NCI-H526 (cell line): Measurements from ENCODE around the gene EIPR1.
A peak's percentile ranks its signal among the peaks of the same experiment; 100 is the strongest.
"Not testable (repeated sequence)": the region's sequence is repeated elsewhere in the genome, so short reads cannot be mapped to it uniquely, and the experiment has no call there.

Experiments
- DNase-seq, 2 experiments: peaks; one replicate each; lab custom pipeline; 2025; lab: John Stamatoyannopoulos, UW

Gene EIPR1

DNA sequence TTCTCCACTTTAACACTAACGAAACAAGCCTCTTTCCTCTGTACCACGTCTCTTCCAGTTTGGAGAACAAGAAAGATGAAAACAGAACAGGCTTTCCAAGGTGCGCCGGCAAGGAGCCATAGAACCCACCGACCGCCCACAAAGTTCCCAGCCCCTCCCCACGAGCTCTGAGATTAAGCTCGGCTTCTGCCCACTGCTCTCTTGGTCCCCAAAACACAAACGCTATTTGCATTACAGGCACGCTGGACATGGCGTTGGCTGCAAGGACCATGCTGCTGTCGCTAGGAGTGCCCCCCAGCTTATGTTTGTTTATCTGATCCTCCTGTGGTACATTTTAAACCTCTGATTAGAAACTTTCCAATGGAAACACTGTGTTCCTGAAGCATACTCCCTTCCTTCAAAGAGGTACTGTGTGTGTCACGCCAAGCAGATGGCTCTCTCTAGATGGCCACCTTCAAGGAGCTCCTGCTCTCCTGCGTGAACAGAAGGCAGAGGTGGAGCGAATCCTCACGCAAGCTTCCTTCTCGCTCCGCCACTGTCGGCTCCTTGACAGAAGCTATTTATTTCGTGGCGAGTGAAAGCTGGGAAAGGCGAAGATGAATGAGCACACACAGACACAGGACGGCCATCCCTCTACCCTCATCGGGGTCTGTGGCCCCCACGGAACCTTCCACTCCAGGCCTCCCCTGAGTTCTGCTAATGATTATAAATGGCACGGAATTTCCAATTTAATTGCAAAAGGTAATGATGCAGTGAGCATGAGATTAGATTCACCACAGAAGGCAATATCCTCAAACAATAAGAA, 166.2 kb downstream of the EIPR1 start:
- DNase-seq, result no peak

DNA sequence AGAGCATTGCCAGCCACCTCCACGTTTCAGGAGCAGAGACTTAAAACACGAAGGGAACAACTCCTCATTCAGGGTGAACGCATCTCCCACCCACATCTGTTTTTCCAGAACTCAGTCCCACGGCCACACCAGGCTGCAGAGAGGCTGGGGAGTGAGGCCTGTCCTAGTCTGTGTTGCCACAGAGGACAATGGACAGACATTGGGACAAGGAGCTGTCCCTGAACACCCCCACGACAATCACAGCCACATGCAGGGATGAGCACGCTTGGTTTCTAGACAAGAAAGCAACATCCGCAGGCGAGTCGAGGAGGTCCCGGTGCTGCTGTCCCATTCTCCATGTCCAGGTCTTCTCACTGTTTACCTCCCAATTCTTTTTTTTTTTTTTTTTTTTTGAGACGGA, 167.4 kb downstream of the EIPR1 start:
- DNase-seq, result no peak

DNA sequence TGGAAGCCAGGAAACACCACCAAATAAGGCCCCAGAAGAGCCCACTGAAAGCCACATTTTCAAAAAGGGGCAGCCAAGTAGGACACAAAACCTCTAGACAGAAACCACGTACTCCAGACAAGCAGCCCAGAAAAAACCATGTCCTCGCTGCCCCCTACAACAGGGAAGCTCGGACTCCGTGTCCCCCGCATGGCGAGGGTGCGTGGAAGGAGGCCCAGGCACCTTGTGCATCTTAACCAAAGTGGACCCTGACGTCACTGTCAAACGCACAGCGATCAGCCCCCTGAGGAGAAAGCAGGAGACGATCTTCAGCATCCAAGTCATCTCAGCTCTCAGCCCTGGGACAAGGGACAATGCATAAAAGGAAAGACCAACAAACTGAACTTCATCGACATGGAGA, 168.4 kb downstream of the EIPR1 start:
- DNase-seq, result no peak

DNA sequence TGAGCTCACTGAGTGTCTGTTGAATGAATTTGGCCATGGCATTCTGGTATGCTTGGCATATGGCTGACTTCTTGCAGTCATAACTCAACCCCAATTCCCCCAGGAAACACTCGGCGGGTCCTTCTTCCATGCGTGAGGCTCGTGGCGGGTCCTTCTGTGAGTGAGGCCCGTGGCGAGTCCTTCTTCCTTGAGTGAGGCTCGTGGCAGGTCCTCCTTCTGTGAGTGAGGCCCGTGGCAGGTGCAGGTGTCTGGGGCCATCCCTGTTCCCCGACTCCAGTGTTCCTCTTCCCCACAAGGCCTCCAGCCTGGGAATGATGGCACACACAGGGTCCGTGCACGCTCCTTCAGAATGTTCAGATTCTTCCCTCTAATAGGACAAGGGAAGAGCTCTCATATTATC, 169.0 kb downstream of the EIPR1 start:
- DNase-seq, result no peak

DNA sequence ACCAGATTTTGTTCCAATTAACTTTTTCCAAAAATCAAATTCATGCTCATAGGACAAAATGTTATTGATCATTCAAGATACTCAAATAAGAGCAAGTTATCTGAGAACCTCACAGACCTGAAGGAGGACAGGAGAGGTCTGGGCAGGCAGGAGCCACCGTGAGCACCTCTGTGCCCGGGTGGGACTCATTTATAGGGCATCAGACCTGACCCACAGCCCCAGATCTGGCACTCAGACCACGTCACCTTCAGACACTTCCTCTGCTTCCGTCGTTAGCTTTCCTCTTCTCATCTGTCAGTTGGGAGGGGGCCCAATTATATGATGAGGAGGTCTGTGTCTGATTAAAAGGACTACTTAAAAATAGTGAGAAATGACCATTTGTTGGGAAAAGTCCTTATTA, 169.4 kb downstream of the EIPR1 start:
- no peak for DNase-seq

DNA sequence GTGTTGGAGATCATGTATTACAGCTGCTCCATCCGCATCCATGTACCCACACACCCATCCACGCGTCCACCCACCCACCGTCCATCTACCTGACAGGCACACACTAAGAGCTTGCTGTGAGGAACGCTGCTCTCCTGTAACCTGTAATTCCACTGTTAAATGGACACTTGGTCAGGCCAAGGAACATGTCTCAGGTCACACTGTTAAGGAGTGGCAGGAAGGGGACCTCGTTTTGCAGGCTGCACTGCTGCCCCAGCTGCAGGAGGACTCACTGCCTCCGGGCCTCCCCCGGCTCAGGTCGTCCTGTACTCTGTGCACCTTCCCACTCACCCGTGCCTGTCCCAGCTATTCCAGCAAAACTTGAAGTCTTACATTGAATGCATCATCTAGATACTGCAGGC, 170.5 kb downstream of the EIPR1 start:
- no peak for DNase-seq

DNA sequence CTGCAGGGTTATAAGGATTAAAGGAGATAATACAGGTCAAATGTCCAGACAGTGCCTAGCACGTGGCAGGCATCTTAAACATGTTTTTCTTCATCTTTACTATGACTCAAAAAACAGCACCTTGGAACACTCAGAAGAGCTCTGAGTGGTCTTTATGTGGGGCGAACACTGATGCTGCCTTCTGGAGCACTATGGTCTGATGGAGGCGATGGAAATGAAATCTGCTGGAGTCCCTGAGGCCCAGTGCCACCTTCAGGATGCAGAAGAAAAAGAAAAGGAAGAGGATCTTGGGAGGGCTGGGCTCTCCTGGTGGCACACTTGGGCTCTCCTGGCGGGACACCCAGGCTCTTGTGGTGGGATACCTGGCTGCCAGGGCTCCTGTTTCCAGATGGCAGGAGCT, 171.8 kb downstream of the EIPR1 start:
- no peak for DNase-seq

DNA sequence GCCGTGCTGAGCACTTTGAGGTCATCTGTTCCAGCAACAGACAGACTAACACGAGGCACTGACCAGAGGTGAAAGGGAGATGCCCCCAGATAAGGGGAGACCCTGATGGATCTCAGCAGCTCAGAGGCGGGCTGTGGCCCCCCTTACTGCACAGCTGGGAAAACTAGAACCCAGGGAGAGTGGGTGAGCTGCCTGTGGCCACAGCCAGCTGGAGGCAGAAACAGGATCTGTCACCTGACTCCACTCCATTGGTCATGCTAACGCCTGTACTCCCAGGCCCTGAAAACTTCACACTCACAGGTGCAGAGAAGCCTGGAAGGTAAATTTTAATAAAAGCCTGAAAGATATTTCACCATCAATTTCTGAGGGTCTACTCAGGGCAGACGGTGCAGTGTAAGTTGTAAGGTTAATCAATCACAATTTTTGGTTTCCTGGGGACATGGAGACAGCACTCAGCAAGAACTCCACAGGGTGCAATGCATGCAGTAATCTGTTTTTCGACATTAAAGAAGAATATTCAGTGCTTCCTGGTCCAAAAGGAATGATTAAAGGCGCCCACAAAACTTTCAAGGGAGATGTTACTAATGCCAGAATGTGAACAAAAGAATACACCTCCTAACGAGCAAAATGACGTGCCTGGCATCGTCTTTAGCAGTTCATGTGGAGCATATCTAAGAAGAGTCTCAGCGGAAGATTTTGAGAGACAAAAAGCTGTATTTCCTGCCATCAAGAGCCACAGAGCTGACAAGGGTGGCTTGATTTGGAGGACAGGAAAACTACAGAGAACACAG, 173.4 kb downstream of the EIPR1 start:
- DNase-seq, result no peak

DNA sequence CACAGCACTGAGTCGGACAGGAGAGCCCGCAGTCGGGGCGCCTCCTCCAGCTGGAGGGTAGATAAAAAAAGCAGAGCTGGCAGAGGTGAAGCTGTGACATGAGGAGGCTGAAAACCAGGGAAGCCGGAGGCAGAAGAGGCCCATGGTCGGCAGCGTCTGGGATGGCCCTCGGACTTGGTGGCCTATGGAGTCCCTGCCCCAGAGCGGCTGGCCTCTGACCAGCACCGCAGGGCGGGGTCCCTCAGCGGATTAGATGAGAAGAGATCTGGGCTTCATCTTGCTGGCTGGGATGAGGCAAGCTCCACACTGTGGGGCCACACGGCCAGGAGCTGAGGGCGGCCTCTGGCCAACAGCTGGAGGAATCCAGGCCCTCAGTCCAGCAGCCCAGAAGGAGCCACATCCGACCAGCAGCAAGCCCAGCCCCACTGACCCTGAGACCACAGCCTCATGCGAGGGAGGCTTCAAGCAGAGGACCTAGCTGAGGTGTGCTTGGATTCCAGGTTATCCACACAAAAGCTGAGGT, 174.1 kb downstream of the EIPR1 start:
- DNase-seq, result no peak

DNA sequence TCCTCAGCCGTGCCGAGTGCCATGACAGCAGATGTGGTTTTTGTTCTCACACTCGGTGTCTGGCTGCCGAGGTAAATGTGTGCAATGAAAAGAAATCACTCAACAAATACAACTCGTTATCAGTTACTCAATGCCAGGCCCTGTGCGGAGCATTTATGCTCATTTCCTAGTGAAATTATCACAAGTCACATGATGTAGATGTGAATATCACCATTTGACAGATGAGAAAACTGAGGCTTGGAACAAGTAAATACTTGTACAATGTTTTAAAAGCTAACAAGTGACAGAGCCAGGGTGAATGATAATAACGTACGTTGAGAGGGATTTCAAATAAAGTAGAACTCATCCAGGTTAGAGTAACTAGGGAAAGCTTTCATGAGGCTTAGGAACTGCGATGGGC, 174.7 kb downstream of the EIPR1 start:
- DNase-seq, result no peak

DNA sequence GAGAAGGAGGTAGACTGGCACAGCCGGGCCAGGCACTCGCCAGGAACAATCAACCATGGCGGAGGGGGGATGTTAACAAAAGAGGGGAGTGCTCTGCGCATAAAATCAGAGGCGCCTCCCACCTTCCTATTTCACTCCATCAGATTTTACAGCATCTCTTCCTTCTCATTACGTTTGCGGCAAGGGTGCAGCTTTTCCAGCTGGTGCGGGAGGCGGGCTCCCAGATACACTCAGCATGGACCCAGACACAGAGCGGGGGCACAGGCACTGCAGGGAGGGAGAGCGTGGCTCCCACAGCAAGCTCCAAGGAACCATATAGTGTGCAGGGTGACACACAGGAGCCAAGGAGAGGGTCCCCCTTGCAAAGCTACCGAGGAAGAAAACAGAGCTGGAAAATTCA, 176.3 kb downstream of the EIPR1 start:
- no peak for DNase-seq

DNA sequence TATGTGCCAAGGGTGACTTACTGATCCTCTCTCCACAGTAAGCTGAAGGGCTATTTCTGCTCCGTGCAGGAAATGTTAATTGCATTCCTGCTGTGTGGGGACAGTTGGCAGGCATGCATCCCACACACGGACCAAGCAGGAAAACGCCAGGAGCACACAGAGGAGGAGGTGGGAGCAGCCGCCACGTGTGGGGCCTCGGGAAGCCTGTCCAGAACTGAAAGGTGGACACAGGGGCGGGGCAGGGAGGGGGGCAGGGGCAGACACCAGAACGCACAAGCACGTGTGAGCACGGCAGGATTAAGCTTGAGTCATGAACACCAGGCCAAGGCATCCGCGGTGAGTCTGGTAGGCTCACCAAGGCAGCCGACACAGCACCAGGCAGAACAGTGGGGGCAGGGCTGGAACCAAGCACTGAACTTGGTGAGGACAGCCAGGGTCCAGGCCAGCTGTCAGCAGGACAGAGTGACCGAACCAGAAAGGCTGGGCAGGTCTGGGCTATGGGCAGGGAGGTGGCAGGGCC, 177.1 kb downstream of the EIPR1 start:
- no peak for DNase-seq

DNA sequence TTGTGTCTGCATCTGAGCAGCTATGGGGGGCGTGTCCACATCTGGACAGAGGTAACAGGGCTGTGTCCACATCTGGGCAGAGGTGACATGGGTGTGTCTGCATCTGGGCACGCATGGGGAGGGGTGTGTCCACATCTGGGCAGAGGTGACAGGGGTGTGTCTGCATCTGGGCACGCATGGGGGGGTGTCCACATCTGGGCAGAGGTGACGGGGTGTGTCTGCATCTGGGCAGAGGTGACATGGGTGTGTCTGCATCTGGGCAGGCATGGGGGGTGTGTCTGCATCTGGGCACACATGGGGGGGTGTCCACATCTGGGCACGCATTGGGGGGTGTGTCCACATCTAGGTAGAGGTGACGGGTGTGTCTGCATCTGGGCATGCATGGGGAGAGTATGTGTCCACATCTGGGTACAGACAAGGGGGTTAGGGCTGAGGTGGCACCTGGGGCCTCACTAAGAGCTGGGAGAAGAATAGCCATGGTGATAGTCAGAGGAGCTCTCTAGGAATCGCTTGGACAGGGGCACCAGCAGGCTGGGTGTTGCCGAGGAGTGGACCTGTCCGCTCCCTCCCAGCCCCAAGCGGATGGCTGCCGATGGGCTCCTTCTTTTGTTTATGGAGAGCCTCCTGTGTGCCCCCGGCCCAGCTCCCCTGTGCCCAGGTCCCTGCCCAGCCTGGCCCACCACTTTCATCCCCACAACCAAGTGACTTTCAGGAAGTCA, 177.8 kb downstream of the EIPR1 start:
- no peak for DNase-seq

DNA sequence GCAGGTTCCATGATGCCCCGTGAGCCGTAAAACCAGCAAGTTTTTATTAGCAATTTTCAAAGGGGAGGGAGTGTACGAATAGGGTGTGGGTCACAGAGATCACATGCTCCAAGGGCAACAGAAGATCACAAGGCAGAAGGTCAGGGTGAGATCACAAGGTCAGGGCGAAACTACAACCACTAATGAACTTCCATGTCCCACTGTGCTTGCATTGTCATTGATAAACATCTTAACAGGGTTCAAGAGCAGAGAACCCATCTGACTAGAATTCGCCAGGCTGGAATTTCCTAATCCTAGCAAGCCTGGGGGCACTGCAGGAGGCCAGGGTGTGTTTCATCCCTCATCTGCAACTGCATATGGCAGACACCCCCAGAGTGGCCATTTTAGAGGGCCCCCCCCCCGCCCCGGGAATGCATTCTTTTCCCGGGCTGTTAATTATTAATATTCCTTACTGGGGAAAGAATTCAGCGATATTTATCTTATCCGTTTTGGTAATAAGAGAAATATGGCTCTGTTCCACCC, 178.9 kb downstream of the EIPR1 start:
- not testable (repeated sequence) for DNase-seq

DNA sequence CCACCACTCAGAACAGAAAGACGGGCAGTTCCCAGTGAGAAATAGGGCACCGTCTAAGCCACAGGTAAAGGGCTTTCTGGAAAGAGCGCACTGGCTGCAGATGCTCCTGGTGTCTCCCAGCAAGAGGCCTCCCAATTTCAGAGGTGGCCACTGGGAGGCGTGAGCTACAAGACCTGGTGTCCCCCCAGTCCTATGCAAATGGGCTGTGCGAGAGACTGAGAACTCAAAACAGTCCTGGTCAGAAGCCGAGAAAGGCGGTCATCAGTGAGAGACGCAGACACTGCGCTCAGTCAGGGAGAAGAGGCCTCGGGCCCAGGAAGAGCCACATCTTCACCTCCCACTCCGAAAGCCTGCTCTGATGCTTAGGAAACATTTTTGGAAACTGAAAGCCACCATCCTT, 179.5 kb downstream of the EIPR1 start:
- DNase-seq, result peak; percentile 64 to 83

DNA sequence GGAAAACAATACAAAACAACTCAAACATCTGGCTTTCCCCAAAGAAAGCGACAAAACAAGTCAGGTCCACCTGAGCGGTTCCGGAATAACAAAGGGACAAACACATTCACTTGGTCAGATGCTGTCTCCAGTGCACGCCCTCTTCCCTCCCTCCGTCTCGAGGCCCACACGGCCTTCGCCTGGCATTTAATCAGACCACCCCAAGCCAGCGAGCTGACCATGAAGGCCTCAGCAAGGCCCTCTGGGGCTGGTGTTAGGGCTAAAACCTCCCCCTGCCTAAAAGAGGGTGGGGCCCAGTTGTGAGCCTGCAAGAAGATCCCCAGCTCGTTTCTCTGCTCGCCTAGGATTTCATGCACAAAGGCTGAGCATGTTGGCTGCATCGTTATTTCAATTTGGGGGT, 180.3 kb downstream of the EIPR1 start:
- no peak for DNase-seq

DNA sequence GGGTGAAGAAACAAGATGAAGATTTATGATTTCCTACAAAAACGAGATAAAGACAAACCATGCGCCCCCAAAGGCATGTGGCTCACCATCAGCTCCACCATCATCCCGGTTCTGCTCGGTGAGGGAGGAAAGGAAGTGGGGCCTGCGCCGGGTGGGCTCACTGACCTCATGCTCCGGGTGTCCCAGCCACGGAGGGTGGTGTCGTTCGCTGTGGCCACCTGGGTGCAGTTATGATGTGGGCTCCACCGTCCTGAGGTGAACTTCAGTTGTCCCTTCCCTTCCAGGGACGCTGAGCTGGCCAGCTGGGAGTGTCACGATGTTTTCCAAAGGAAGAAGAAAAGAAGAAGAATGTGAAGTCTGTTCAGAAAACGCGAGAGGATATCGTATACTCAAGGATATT, 180.9 kb downstream of the EIPR1 start:
- no peak for DNase-seq

DNA sequence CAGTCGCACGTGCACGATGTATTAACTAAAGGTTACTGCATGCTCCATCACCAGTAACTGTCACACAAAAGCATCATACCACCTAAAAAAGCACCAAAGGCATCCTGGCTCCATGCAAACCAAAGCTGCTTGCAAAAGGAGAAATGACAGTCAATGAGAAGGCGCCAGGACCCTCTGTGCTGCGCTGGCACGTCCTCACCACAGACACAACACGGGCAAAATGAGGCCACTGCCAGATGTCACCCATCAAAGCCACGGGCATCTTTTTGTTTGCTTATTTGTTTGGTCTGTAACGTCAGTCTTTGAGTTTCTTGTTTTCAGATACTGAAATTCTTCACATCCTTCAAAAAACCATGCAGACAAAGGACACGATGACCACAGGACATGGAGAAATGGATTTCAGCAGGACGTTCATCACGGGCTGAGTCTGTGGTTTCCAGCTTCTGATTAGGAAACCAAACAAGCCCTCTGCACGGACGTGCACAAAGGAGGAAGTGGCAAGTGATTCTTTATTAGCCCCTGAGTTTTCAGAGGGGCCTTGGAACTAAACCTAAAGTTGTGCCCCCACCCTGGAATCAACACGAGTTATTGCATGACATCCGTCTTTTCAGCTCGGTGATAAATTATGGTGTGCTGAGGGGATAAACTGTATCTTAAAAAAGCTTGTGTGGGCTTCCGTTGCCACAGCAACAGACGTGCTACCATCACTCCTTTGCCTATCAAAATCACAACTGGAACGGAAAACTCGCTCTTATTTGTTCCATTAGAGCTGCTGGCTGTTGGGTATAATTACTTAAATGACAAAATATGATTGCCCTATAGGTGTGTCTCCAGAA, 181.8 kb downstream of the EIPR1 start:
- DNase-seq, result no peak

DNA sequence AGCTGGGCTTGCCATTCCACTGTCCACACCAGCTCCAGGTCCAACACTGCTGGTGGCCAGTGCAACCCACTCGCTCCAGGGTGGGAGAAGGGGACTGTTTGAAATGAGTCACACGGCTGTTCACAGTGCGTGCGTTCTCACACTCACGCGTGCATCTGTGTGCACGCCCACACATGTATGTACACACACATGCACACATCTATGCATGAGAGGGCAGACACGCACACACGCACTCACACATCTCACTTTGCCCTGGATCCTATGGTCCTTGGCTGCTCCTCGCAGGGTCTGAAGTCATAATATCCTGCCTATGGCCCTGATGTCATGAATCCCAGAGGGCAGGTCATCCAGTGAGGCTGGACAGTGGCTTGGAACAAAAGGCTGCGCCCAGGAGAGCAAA, 182.8 kb downstream of the EIPR1 start:
- no peak for DNase-seq

DNA sequence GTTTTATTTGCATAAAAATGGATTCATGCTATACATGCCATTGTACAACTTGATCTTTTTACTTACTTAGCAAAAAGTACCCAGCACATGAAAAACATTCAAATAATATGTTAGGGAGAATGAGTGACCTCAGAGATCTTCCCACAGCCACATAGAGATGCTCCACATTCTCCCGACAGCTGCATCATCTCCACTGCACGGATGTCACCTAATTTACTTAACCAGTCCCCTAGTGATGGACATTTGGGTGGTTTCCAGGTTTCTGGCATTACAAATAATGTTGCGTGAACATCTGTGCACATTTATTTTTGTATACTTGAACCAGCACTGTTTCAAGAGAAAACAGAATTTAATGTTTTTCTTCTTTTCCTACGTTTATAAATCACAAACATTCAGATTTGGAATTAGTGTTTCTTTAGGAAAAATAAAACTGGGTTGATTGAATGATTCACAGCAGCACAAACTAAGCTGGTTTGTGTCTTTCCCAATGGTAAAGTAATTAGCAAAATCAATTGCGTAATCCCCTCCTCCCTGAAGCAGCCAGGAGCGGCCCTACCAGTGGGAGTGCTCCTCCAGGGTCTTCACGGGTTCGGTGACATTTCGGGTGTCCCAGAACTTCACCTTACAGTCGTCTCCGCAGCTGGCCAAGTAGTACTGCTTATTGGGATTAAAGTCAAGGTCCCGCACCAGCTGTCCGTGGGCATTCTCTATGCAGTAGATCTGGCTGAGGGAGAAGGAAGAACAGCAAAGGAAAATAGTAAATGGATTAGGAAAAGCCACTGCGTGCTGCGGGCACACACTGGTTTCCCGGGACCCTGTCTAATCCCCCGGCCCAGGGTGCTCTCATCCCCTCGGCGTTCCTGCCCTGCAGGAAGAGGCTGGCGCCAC, 183.9 kb downstream of the EIPR1 start:
- no peak for DNase-seq
